Fibroblast of the conjunctiva (primary cell): ENCODE data around the gene DYNLT1.
"Not testable (repeated sequence)": the region's sequence is repeated elsewhere in the genome, so short reads cannot be mapped to it uniquely, and the experiment has no call there.

Experiments
- DNase-seq: peaks from one replicate; pipeline ENCODE4 v3.0.0-alpha.2; 2010; ENCODE audit warnings: low read depth

Gene DYNLT1

DNA sequence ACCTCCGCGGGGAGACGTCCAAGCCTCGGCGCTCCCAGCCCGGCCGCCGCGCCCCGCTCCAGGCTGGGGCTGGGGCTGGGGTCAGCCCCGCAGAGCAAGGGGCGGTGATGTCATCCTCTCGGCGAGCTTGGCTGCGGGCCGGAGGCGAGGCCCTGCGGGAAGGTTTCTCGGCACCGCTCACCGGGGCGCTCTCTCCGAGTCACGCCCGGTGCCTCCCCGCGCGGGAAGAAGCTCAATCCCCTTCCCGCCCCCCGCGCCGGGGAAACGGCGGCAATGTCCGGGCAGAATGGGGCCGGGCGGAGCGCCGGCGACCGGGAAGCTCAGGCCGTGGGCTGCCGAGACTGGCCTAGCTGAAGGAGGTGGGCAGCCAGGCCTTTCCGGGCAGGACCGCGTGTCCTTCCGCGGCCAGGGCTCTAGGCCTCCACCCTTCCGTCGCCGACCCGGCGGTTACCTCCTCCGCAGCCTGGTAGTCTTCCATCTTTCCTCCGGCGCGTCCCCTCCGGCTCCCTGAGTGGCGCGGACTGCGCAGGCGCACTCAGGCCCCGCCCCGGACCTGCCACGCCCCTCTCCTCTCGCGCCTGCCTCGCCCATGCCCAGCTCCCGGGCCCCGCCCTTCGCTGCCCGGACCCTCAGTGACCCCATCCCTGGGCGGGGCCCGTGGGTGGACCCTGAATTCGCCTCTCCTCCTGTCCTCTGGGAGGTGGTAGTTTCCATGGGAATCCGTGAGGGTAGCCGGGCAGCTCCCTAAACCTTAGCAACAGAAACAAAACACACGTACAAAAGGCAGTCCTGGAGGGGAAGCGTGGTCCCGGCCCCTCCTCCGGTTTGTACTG is at the start of gene DYNLT1:
Gene DYNLT1 (minus strand): TSS at position 513 of the 833 bp plus-strand sequence. CDS start 35 bp downstream, at position 478.
- peak; percentile 87 for DNase-seq

DNA sequence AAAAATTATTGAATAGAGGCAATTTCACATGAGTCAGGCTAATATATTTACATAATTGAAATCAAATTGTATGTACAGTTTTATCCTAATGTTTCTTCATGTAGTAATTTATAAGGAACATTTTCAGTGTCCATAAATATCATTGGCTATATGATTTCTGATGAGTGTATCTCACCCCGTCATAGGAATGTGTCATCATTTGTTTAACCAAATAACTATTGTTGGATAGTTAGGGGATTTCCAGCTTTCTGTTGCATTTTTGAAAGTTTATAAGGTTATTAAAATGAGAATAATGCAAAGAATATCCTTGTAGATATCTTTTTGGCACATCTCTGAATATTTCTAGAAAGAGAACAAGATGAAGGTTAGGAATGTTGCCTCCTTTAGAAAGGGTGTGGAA is 44.3 kb upstream of the DYNLT1 start:
- DNase-seq, result no peak

GRCh38 chr6:158687506-158687905 is 43.0 kb upstream of the DYNLT1 start:
- no peak for DNase-seq

DNA sequence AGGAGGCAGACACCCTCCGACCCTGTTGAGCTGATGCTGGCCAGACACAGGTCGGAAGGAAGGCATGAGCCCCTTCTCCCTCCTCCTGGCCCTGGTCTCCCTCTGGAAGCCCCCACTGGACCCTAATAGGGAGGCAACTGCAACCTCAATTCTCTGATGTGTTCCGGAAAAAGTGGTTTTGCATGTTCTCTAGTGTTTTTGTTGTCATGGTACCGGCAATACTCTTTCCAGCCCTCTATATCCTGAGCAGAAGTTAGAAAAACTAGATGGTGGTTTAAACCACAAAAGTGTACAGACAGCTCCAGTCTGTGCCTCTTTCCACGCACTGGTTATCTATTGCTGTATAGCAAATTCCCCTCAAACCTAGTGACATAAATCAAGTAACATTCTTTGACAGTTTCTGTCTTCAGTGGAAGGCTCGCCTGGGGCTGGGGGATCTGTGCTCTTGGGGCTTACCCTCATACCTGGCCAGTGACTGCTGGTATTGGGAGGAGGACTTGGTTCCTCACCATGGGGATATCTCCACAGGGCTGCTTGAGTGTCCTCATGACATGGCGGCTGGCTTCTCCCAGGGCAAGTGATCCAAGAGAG is 42.3 kb upstream of the DYNLT1 start:
- no peak for DNase-seq

DNA sequence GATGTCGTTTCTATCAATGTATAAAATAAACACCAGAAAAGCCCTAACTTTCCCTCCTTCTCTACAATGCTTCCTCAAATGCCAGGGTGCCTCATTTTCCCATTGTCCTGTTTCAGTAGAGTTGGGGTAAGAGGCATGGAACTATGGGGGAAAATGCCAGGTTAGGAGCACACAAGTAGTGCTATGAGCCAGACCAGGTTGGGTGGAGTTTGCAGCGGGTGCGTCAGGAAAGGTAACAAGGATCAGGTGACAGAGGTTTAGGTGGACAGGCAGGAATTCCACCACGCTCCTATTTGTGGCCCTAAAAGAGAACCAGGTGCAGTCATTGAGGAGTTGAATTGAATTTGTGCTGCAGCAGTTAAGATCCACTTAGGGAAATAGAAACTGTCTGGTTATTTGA is 41.8 kb upstream of the DYNLT1 start:
- no peak for DNase-seq

DNA sequence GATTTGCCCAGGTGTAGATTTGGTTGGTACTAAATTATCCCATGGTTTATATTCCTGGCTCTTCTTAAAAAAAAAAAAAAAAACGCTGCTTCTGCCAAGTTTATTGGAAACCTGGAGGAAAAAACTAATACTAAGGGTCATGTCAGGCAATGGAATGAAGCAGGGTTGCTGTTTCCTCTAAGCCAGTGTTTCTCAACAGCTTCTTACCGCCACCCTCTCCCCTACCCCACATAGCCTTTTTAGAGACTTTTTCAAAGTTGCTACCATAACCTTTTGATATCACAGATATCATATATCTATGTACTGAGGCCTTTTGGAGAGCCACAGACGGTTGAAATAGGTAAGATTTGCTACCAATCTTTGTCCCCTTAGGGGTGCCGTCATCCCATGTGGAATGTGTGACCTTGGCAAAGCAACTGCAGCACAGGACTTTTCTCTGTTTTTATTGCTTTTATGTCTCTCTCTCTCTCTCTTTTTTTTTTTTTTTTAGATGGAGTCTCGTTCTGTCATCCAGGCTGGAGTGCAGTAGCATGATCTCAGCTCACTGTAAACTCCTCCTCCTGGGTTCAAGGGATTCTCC is 40.3 kb upstream of the DYNLT1 start:
- DNase-seq, result no peak

DNA sequence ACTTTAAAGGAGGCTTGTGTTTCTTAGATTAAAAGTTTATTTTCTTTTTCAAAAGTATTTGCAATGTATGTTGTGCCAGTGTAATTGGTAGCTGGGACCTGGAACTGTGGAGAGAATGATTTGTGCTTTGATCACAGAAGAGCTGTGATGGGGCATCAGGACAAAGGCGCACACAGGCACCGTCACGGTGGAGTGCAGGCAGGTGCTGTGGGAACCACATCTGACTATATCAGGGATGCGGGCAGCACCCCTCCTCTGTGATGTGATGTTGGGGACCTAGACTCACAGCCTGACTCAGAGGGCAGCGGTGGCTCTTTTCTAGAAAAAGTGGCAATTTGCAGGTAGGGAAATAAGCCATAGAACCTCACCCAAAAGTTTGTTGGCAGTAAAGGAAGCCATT is 39.8 kb upstream of the DYNLT1 start:
- no peak for DNase-seq

DNA sequence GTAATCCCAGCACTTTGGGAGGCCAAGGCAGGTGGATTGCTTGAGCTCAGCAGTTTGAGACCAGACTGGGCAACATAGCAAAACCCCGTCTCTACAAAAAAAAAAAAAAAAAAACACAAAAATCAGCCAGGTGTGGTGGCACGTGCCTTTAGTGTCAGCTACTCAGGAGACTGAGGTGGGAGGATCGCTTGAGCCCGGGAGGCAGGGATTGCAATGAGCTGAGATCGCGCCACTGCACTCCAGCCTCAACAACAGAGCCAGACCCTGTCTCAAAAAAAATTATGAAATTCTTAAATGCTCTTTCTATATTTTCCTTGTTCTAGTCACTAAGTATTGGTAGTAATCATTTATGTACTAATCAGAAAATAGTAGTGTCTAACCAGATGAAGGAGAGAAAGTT is 35.9 kb upstream of the DYNLT1 start:
- DNase-seq, result no peak

DNA sequence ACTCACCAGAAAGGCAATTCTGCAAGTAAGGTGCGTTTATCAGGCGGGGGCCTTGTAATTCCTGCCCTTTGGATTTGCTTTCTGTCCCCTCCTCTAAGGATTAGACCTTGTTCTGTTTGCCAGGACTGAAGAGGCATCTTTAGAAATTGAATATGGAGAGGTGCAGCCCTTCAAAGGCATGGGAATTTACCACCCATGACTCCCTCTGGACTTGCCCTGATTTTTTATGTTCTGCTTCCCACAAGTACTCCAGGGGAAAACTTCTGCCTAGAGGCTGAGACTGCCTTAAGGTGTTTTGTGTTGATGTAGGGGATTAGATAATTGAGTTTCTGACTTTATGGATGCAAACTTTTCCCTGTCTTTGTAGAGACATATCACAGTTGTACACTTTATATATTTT is 35.5 kb upstream of the DYNLT1 start:
- no peak for DNase-seq

GRCh38 chr6:158677906-158678578 is 33.5 kb upstream of the DYNLT1 start:
- no peak for DNase-seq

- not testable (repeated sequence) for DNase-seq
Observed at GRCh38 chr6:158677094-158677493, 32.6 kb upstream of the DYNLT1 start.

DNA sequence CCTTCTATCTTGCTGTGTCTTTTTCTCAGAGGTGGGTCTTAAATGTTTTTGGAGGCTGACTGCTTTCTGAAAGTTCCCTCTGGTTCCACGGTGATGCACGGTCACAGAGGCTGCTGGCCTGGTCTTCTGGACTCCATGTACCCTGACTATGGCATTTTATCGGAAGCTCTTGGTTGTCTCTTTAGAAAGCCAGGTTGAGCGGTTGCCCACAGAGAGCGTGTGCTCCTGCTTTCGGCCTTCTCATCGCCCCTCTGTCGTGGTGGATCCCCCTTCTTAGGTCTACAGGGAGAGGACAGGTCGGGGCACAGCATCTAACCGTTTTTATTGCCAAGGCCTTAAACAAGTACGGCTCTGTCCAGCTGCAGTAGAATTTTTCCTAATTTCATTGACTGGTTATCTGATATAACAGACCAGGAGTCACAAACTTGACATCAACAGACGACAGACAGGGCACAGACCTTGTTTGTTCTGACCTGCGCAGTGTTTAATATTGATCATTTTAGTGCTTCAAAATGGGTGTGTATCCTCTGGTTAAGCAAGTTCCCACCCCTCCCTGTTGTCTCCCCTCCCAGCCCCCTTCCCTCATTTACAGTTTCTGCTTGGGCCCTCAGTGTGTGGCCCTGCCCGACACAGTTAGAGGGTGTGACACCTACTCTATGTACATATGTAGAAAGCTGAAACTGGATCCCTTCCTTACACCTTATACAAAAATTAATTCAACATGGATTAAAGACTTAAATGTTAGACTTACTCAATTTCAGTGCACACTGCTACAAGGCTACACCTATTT is 30.0 kb upstream of the DYNLT1 start:
- DNase-seq, result no peak

- no peak for DNase-seq
Observed at GRCh38 chr6:158672726-158673125, 28.2 kb upstream of the DYNLT1 start.

GRCh38 chr6:158672119-158672518 is 27.6 kb upstream of the DYNLT1 start:
- DNase-seq, result not testable (repeated sequence)

GRCh38 chr6:158669145-158670035 is 24.8 kb upstream of the DYNLT1 start:
- no peak for DNase-seq

- DNase-seq, result no peak
Observed at GRCh38 chr6:158668707-158669103, 24.2 kb upstream of the DYNLT1 start.

GRCh38 chr6:158667360-158667981 is 22.9 kb upstream of the DYNLT1 start:
- DNase-seq, result no peak

DNA sequence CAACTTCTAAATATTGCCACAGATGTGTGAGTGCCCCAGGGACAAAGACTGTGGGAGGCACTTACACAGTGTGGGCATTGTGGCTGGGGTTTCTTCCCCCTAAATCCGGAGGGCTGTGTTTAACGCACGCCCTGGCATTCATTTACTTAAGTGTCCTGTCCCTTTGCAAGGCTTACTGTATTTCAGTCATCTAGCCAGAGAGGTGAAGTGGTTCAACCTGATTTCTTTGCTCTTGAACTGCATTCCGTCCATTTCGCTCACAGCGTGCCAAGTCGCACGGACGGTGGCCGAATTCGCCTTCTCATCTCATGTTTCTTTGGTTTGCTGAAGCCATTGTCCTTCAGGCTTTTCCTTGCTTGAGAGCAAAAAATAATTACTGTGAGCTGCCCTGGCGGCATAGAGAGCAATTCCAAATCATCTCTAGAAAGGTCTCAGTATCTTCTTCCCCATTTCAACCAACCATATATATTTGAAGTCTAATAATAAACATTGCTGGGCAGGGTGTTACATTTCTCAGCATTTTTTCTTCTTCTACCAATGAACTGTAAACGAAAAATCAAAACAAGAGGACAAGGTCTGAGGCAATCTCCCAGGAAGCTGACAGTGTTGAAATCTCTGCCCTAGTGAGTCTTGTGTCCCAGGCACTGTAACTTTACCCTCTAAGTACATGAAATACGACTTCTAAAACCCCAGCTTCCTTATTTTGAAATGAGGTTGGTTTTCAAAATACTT is 22.3 kb upstream of the DYNLT1 start:
- peak; percentile 37 for DNase-seq

DNA sequence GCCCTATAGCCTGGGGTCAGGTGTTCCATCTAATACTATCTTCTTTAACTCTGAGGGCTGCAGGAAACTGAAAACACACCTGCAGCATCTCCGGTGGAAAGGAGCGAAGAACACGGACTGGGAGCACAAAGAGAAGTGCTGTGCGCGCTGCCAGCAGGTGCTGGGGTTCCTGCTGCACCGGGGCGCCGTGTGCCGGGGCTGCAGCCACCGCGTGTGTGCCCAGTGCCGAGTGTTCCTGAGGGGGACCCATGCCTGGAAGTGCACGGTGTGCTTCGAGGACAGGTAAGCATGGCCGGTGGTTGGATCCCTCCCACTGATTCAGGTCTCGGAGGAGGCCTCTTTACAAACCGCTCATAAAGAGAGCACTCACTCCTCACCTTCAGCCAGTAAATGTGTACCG is 20.8 kb upstream of the DYNLT1 start:
- DNase-seq, result no peak
